SK-N-SH (cell line): ENCODE measurements around the gene FBXO3. TPM values are rescaled to one million over a fixed set of nuclear protein-coding genes. Genes with fewer than 3 reads are reported as not detected.

Source experiments
- CTCF ChIA-PET: fragments of 300-600, 350-600 bp; formaldehyde crosslinking; extraction: SDS; loops from one replicate; lab custom pipeline; 2021; lab: Yijun Ruan, JAX
- POLR2A ChIA-PET: fragments of 350-600 bp; sonication (Branson Sonifier 250); formaldehyde crosslinking; extraction: SDS; loops from one replicate; lab custom pipeline; 2020; ENCODE audit warnings: antibody characterized with exemption, inconsistent platforms; lab: Yijun Ruan, JAX
- DNase-seq: peaks from one replicate; pipeline ENCODE4 v3.0.0; 2012
- H2AFZ ChIP-seq: fragments of 200-600 bp; sonication (generic); 2 replicates; pipeline ENCODE4 v1.8.1; 2016; ENCODE audit warnings: antibody characterized with exemption, mild to moderate bottlenecking, low read depth
- H3F3A ChIP-seq: fragments of 200-600 bp; sonication (generic); replicated peaks from 2 replicates; pipeline ENCODE3; 2016; ENCODE audit warnings: antibody characterized with exemption, mild to moderate bottlenecking; ENCODE audit not compliant: insufficient read depth
- H3K27ac ChIP-seq, 2 experiments: fragments of 200-500 bp in 1 of 2; fragments of 200-600 bp in 1 of 2; sonication (Bioruptor generic) in 1 of 2; sonication (generic), shearing (Covaris generic) in 1 of 2; 2 replicates each; pipeline versions ENCODE4 v1.5.1 to v1.6.1; 2014 to 2016; ENCODE audit warnings: low read depth in 2 of 2, inconsistent platforms in 1 of 2, low read length in 1 of 2, mild to moderate bottlenecking in 1 of 2, mixed read lengths in 1 of 2
- H3K27me3 ChIP-seq: fragments of 200-600 bp; sonication (generic), shearing (Covaris generic); 2 replicates; pipeline ENCODE4 v1.6.1; 2016; ENCODE audit warnings: mixed run types; ENCODE audit not compliant: insufficient read depth
- H3K36me3 ChIP-seq, 2 experiments: fragments of 200-500 bp in 1 of 2; fragments of 200-600 bp in 1 of 2; sonication (Bioruptor generic) in 1 of 2; sonication (generic) in 1 of 2; replicated peaks in 1 of 2; 2 replicates each; pipeline versions ENCODE3 to v1.5.1; 2014 to 2016; ENCODE audit warnings: low read length in 1 of 2, mild to moderate bottlenecking in 1 of 2; ENCODE audit not compliant: insufficient read depth in 2 of 2, control insufficient read depth in 1 of 2
- H3K4me1 ChIP-seq, 2 experiments: fragments of 200-500 bp in 1 of 2; fragments of 200-600 bp in 1 of 2; sonication (Bioruptor generic) in 1 of 2; sonication (generic), shearing (Covaris generic) in 1 of 2; 2 replicates each; pipeline versions ENCODE4 v1.5.1 to v1.6.1; 2014 to 2016; ENCODE audit warnings: low read depth in 1 of 2, low read length in 1 of 2, mixed run types in 1 of 2; ENCODE audit not compliant: insufficient read depth in 2 of 2, control insufficient read depth in 1 of 2
- H3K4me2 ChIP-seq: fragments of 200-600 bp; sonication (generic), shearing (Covaris generic); 2 replicates; pipeline ENCODE4 v1.6.1; 2017; ENCODE audit warnings: mixed run types
- H3K4me3 ChIP-seq, 2 experiments: fragments of 200-500 bp in 1 of 2; fragments of 200-600 bp in 1 of 2; sonication (Bioruptor generic) in 1 of 2; sonication (generic), shearing (Covaris generic) in 1 of 2; 2 replicates each; pipeline versions ENCODE4 v1.5.1 to v1.8.1; 2014 to 2016; ENCODE audit warnings: low read depth in 2 of 2, inconsistent platforms in 1 of 2, low read length in 1 of 2, mild to moderate bottlenecking in 1 of 2, mixed read lengths in 1 of 2, moderate library complexity in 1 of 2
- H3K79me2 ChIP-seq: fragments of 200-600 bp; sonication (generic); 2 replicates; pipeline ENCODE4 v1.8.1; 2017; ENCODE audit warnings: mild to moderate bottlenecking; ENCODE audit not compliant: insufficient read depth
- H3K9ac ChIP-seq: fragments of 200-600 bp; sonication (generic); 2 replicates; pipeline ENCODE4 v1.6.1; 2017; ENCODE audit warnings: mixed run types
- H3K9me2 ChIP-seq: fragments of 200-600 bp; sonication (generic); 2 replicates; pipeline ENCODE4 v1.6.1; 2017; ENCODE audit warnings: mixed run types
- H3K9me3 ChIP-seq: fragments of 200-600 bp; sonication (generic); 2 replicates; pipeline ENCODE4 v1.6.1; 2017; ENCODE audit warnings: mixed run types, mild to moderate bottlenecking, moderate library complexity
- H4K20me1 ChIP-seq: fragments of 200-600 bp; sonication (generic); 2 replicates; pipeline ENCODE4 v1.6.1; 2017; ENCODE audit warnings: mild to moderate bottlenecking, mixed run types; ENCODE audit not compliant: insufficient read depth
- CHD2 ChIP-seq: fragments of 150-350 bp; IDR thresholded peaks from 2 replicates; pipeline ENCODE4 v1.6.1; 2018; ENCODE audit warnings: low read length; ENCODE audit not compliant: partially characterized antibody
- ELF1 ChIP-seq: IDR thresholded peaks from 2 replicates; pipeline ENCODE4 v1.4.0; 2012
- EZH2phosphoT487 ChIP-seq: fragments of 200-600 bp; sonication (generic); IDR thresholded peaks from 2 replicates; pipeline ENCODE4 v1.6.1; 2017; ENCODE audit warnings: low read depth, mixed run types, mild to moderate bottlenecking, antibody characterized with exemption, moderate library complexity, borderline replicate concordance
- FOXJ3 ChIP-seq: sonication (generic); formaldehyde crosslinking; IDR thresholded peaks from 2 replicates; pipeline ENCODE4 v1.5.1; 2020; ENCODE audit warnings: mild to moderate bottlenecking, missing genetic modification reagents
- FOXM1 ChIP-seq: IDR thresholded peaks from 2 replicates; pipeline ENCODE4 v1.4.0; 2012; ENCODE audit warnings: low read depth, mild to moderate bottlenecking
- GABPA ChIP-seq: IDR thresholded peaks from 2 replicates; pipeline ENCODE4 v1.4.0; 2012; ENCODE audit warnings: low read depth, mild to moderate bottlenecking
- NFIC ChIP-seq: IDR thresholded peaks from 2 replicates; pipeline ENCODE4 v1.4.0; 2012; ENCODE audit warnings: borderline replicate concordance
- NRF1 ChIP-seq: IDR thresholded peaks from 2 replicates; pipeline ENCODE4 v1.6.1; 2012; ENCODE audit warnings: low read depth, mild to moderate bottlenecking, low read length
- POLR2AphosphoS5 ChIP-seq: IDR thresholded peaks from 2 replicates; pipeline ENCODE4 v1.6.1; 2012; ENCODE audit warnings: low read depth, low read length
- RAD21 ChIP-seq: IDR thresholded peaks from 2 replicates; pipeline ENCODE4 v1.6.1; 2012; ENCODE audit warnings: mild to moderate bottlenecking, low read length
- RCOR1 ChIP-seq: fragments of 150-350 bp; IDR thresholded peaks from 2 replicates; pipeline ENCODE4 v1.6.1; 2017; ENCODE audit warnings: antibody characterized with exemption, low read length
- SIN3A ChIP-seq: IDR thresholded peaks from 2 replicates; pipeline ENCODE4 v1.6.1; 2012; ENCODE audit warnings: low read depth, mild to moderate bottlenecking, low read length, moderate library complexity, borderline replicate concordance
- TAF1 ChIP-seq: IDR thresholded peaks from 2 replicates; pipeline ENCODE4 v1.6.1; 2012; ENCODE audit warnings: low read depth, mild to moderate bottlenecking, low read length, moderate library complexity, borderline replicate concordance
- TCF12 ChIP-seq: IDR thresholded peaks from 2 replicates; pipeline ENCODE4 v1.4.0; 2012
- YY1 ChIP-seq: IDR thresholded peaks from 2 replicates; pipeline ENCODE4 v1.4.0; 2012; ENCODE audit warnings: low read depth, mild to moderate bottlenecking
- WGBS: methylation state at CpG from one replicate; pipeline ENCODE4 v1.1.6; 2017; ENCODE audit warnings: low lambda C conversion rate; 5-methylcytosine and 5-hydroxymethylcytosine counted together
- polyA plus RNA-seq, 3 experiments: library from polyadenylated mRNA; depleted of rRNA; stranded (reverse); fragments of >200 nt; gene quantifications; 2 replicates each; pipeline ENCODE4 v1.2.3, GENCODE V29; 2012
- TF ChIP-seq, protein P1 (sequence below): IDR thresholded peaks from 2 replicates; pipeline ENCODE4 v1.4.0; 2012; ENCODE audit warnings: low read depth
- TF ChIP-seq, protein P2 (sequence below): fragments of 200-600 bp; sonication (generic); IDR thresholded peaks from 2 replicates; pipeline ENCODE4 v1.6.1; 2017; ENCODE audit warnings: antibody characterized with exemption, mild to moderate bottlenecking, moderate library complexity
- TF ChIP-seq, protein P3 (sequence below): fragments of 150-350 bp; IDR thresholded peaks from 2 replicates; pipeline ENCODE4 v1.6.1; 2017; ENCODE audit warnings: antibody characterized with exemption, low read length, low read depth, borderline replicate concordance
- TF ChIP-seq, protein P4 (sequence below): IDR thresholded peaks from 2 replicates; pipeline ENCODE4 v1.4.0; 2012; ENCODE audit warnings: low read depth, borderline replicate concordance

Gene FBXO3
- polyA plus RNA-seq, 1 of the 3 experiments (the other 2 are of a cell fraction): 17.9 TPM

DNA sequence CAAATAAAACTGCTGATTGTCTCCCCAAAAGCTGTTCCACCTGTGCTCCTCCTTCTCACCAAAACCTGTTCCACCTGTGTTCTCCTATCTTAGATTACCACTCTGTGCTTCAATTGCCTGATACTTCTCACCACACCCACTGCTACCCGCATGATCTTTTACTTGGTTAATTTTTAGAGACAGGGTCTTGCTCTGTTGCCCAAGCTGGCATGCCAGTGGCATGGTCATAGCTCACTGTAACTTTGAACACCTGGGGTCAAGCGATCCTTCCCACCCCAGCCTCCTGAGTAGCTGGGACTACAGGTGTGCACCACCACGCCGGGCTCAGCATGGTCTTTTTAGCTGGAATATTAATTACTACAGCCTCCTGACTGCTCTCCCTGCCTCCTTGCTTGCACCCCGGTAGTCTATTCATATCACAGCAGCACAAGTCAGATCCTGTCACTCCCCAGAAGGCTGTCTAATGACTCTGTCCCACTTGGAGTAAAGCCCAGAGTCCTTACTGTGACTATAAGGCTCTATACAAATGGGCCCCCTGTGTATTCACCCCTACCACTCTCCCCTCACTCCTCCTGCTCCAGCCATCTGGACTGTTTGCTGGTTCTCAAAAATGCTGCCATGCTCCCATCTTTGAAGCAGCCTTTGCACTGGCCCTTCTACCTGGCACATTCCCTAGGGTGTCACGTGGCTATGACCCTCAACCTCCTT, 77.2 kb downstream of the FBXO3 start:
- no peak for DNase-seq
- Histone ChIP-seq H3F3A (peaks cover 36% of the 10 kb centered on the region), H3K9me2 (no peaks in the 10 kb centered on the region), H3K9me3 (no peaks in the 10 kb centered on the region), H3K4me2 (no peak overlapping the region), H4K20me1 (no peaks in the 10 kb centered on the region), H3K27ac (no peak overlapping the region), H2AFZ (no peak overlapping the region), H3K4me3 (no peak overlapping the region), H3K9ac (no peak overlapping the region), H3K36me3 (no peaks in the 10 kb centered on the region), H3K79me2 (no peaks in the 10 kb centered on the region), H3K27me3 (no peaks in the 10 kb centered on the region), H3K4me1 (peaks cover 26 to 55% of the 10 kb centered on the region in 2 experiments; a peak in 3 of 4 replicates)
- 99% methylated on average over 6 of the region's 6 CpGs for WGBS
- TF ChIP-seq TAF1 (no peak), NRF1 (no peak), POLR2AphosphoS5 (no peak), FOXJ3 (CRISPR knock-in tag) (no peak), FOXM1 (no peak), NFIC (no peak), RCOR1 (no peak), CHD2 (no peak), GABPA (no peak), RAD21 (no peak), ELF1 (no peak), TCF12 (no peak), YY1 (no peak), SIN3A (no peak), EZH2phosphoT487 (no peak)
- TF ChIP-seq, protein P1, sequence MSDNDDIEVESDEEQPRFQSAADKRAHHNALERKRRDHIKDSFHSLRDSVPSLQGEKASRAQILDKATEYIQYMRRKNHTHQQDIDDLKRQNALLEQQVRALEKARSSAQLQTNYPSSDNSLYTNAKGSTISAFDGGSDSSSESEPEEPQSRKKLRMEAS: no peak
- TF ChIP-seq, protein P2, sequence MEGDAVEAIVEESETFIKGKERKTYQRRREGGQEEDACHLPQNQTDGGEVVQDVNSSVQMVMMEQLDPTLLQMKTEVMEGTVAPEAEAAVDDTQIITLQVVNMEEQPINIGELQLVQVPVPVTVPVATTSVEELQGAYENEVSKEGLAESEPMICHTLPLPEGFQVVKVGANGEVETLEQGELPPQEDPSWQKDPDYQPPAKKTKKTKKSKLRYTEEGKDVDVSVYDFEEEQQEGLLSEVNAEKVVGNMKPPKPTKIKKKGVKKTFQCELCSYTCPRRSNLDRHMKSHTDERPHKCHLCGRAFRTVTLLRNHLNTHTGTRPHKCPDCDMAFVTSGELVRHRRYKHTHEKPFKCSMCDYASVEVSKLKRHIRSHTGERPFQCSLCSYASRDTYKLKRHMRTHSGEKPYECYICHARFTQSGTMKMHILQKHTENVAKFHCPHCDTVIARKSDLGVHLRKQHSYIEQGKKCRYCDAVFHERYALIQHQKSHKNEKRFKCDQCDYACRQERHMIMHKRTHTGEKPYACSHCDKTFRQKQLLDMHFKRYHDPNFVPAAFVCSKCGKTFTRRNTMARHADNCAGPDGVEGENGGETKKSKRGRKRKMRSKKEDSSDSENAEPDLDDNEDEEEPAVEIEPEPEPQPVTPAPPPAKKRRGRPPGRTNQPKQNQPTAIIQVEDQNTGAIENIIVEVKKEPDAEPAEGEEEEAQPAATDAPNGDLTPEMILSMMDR: no peak
- TF ChIP-seq, protein P3, sequence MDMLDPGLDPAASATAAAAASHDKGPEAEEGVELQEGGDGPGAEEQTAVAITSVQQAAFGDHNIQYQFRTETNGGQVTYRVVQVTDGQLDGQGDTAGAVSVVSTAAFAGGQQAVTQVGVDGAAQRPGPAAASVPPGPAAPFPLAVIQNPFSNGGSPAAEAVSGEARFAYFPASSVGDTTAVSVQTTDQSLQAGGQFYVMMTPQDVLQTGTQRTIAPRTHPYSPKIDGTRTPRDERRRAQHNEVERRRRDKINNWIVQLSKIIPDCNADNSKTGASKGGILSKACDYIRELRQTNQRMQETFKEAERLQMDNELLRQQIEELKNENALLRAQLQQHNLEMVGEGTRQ: no peak
- TF ChIP-seq, protein P4, sequence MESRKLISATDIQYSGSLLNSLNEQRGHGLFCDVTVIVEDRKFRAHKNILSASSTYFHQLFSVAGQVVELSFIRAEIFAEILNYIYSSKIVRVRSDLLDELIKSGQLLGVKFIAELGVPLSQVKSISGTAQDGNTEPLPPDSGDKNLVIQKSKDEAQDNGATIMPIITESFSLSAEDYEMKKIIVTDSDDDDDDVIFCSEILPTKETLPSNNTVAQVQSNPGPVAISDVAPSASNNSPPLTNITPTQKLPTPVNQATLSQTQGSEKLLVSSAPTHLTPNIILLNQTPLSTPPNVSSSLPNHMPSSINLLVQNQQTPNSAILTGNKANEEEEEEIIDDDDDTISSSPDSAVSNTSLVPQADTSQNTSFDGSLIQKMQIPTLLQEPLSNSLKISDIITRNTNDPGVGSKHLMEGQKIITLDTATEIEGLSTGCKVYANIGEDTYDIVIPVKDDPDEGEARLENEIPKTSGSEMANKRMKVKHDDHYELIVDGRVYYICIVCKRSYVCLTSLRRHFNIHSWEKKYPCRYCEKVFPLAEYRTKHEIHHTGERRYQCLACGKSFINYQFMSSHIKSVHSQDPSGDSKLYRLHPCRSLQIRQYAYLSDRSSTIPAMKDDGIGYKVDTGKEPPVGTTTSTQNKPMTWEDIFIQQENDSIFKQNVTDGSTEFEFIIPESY: no peak
- ChIA-PET POLR2A (no interaction called here), CTCF (interaction anchor here (1.6 kb wide), 1 partner anchor 45 kb away, joined by 4 read pairs; no protein-coding TSS in a partner anchor)
